Measurements from ENCODE around the gene PNPLA3. TPM values are rescaled to one million over a fixed set of nuclear protein-coding genes. Genes with fewer than 3 reads are reported as not detected.

Gene PNPLA3
- total RNA-seq, 3 donors from 2014 or later (not counting 1 experiment from before 2014, with no cell fraction given) = 0.53 to 0.54 TPM; not detected in 1

DNA sequence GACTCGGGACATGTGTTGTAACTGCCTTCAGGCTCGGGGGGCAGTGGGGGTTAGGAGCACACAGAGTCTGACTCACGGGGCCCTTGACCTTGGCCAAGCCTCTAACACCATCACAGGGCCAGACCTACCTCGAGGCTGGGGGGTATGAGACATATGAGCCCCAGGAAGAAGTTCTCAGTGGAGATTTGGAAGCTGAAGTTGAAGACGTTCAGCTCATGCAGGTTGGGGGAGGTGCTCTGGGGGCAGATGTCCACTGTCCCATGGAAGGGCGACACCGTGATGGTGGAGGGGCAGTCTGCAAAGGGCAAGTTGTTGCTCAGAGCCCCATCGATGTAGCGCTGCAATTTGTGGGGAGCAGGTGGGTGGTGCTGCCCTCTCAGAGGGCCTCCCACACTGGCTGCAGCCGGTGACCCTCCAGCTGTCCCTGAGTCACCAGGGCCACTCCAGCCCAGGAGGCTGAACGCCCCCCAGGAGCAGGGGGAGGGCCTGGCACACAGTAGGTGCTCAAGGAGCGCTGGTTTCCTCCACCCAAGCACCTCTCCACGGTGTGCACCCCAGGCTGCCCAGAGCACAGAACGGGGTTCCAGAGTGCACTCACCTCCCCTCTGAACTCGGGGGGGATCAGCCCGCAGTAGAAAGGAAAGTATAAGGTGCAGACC is 34.3 kb upstream of the PNPLA3 start:
- ATAC-seq (no peak), DNase-seq (no peak)
- intact Hi-C loops (cut with micrococcal nuclease) = no loop called here
- H3K4me3 ChIP-seq (ENCODE audit: low read length) = no peak overlapping the region
- H3K27me3 ChIP-seq (ENCODE audit: control insufficient read depth, insufficient read depth, low read length) = peaks cover 6% of the 10 kb centered on the region
- WGBS (ENCODE audit: insufficient coverage) = 75% methylated on average over 15 of the region's 16 CpGs
- no peak overlapping the region for H3K27ac ChIP-seq (ENCODE audit: low read length)
- no peaks in the 10 kb centered on the region for H3K36me3 ChIP-seq (ENCODE audit: control insufficient read depth, insufficient read depth, low read length)
- Mint-ChIP-seq H3K4me3 (no peak overlapping the region), H3K27me3 (ENCODE audit: low read depth in 2 of 2) (peaks cover 28 to 29% of the 10 kb centered on the region in 2 donors), H3K27ac (no peak overlapping the region), H3K36me3 (no peaks in the 10 kb centered on the region), H3K9me3 (peaks cover 0 to 2% of the 10 kb centered on the region in 2 donors), H3K4me1 (peaks cover 6 to 11% of the 10 kb centered on the region in 2 donors)
- TF ChIP-seq, protein P1, sequence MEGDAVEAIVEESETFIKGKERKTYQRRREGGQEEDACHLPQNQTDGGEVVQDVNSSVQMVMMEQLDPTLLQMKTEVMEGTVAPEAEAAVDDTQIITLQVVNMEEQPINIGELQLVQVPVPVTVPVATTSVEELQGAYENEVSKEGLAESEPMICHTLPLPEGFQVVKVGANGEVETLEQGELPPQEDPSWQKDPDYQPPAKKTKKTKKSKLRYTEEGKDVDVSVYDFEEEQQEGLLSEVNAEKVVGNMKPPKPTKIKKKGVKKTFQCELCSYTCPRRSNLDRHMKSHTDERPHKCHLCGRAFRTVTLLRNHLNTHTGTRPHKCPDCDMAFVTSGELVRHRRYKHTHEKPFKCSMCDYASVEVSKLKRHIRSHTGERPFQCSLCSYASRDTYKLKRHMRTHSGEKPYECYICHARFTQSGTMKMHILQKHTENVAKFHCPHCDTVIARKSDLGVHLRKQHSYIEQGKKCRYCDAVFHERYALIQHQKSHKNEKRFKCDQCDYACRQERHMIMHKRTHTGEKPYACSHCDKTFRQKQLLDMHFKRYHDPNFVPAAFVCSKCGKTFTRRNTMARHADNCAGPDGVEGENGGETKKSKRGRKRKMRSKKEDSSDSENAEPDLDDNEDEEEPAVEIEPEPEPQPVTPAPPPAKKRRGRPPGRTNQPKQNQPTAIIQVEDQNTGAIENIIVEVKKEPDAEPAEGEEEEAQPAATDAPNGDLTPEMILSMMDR (IDR thresholded peaks at IDR 0.05) = no peak
- peaks cover 10% of the 10 kb centered on the region for H3K4me1 ChIP-seq (ENCODE audit: control insufficient read depth, insufficient read depth, low read length)
- no peaks in the 10 kb centered on the region for H3K9me3 ChIP-seq (ENCODE audit: control insufficient read depth, insufficient read depth, low read length)

DNA sequence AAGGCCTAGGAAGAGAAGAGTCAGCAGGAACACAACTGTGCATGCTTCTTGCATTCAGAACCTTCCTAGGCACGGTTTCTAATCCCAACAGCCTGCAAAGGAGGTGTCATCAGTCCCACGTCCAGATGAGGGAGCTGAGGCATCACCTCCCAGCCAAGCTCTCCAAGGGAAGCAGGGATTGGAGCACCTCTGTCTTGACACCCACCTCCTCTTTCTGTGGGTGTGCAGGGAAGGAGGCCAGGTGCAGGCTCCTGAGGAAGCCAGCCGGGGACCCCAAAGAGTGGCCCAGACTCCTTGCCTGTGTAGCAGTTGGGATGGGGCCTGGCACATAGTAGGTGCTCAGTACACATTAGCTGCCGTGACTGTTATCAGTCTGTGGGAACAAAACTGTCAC is 33.7 kb upstream of the PNPLA3 start:
- Histone ChIP-seq H3K9me3 (ENCODE audit: control insufficient read depth, insufficient read depth, low read length) (no peaks in the 10 kb centered on the region), H3K4me3 (ENCODE audit: low read length) (no peak overlapping the region), H3K36me3 (ENCODE audit: control insufficient read depth, insufficient read depth, low read length) (no peaks in the 10 kb centered on the region), H3K4me1 (ENCODE audit: control insufficient read depth, insufficient read depth, low read length) (peaks cover 5% of the 10 kb centered on the region), H3K27ac (ENCODE audit: low read length) (no peak overlapping the region), H3K27me3 (ENCODE audit: control insufficient read depth, insufficient read depth, low read length) (peaks cover 6% of the 10 kb centered on the region)
- DNase-seq (no peak), ATAC-seq (no peak)
- H3K36me3 Mint-ChIP-seq = no peaks in the 10 kb centered on the region
- TF ChIP-seq, protein P1 (IDR thresholded peaks at IDR 0.05) = no peak
- intact Hi-C loops (cut with micrococcal nuclease) = no loop called here
- no peak overlapping the region for H3K4me3 Mint-ChIP-seq
- H3K27ac Mint-ChIP-seq = no peak overlapping the region
- peaks cover under 1 to 5% of the 10 kb centered on the region in 2 donors for H3K4me1 Mint-ChIP-seq
- H3K9me3 Mint-ChIP-seq = peaks cover 0 to 2% of the 10 kb centered on the region in 2 donors
- peaks cover 28 to 29% of the 10 kb centered on the region in 2 donors for H3K27me3 Mint-ChIP-seq (ENCODE audit: low read depth in 2 of 2)
- 63% methylated on average over 4 of the region's 4 CpGs for WGBS (ENCODE audit: insufficient coverage)

GRCh38 chr22:43890901-43891331 is 32.7 kb upstream of the PNPLA3 start:
- Histone ChIP-seq H3K27me3 (ENCODE audit: control insufficient read depth, insufficient read depth, low read length) (peaks cover 6% of the 10 kb centered on the region), H3K4me3 (ENCODE audit: low read length) (no peak overlapping the region), H3K36me3 (ENCODE audit: control insufficient read depth, insufficient read depth, low read length) (no peaks in the 10 kb centered on the region), H3K9me3 (ENCODE audit: control insufficient read depth, insufficient read depth, low read length) (no peaks in the 10 kb centered on the region), H3K27ac (ENCODE audit: low read length) (no peak overlapping the region), H3K4me1 (ENCODE audit: control insufficient read depth, insufficient read depth, low read length) (peaks cover 3% of the 10 kb centered on the region)
- H3K9me3 Mint-ChIP-seq = no peaks in the 10 kb centered on the region
- ATAC-seq (no peak), DNase-seq (no peak)
- WGBS (ENCODE audit: insufficient coverage) = 23% methylated on average over 24 of the region's 24 CpGs
- intact Hi-C loops (cut with micrococcal nuclease) = no loop called here
- H3K27ac Mint-ChIP-seq = no peak overlapping the region
- H3K27me3 Mint-ChIP-seq (ENCODE audit: low read depth in 2 of 2) = peaks cover 25 to 28% of the 10 kb centered on the region in 2 donors
- no peak overlapping the region for H3K4me3 Mint-ChIP-seq
- H3K4me1 Mint-ChIP-seq = no peaks in the 10 kb centered on the region
- TF ChIP-seq, protein P1 (IDR thresholded peaks at IDR 0.05) = no peak
- no peaks in the 10 kb centered on the region for H3K36me3 Mint-ChIP-seq

Measured in natural killer cell (primary cell).